DMS 273 treated with DMSO at 0.1 percent for 48 hours (cell line): ENCODE measurements around the gene SLC6A16.
"Not testable (repeated sequence)": the region's sequence is repeated elsewhere in the genome, so short reads cannot be mapped to it uniquely, and the experiment has no call there.

Experiments
- DNase-seq: peaks from one replicate; lab custom pipeline; 2025; lab: John Stamatoyannopoulos, UW

SLC6A16 gene

GRCh38 chr19:49324801-49325576 lies at the start of gene SLC6A16:
TSS of gene SLC6A16 (minus strand) at chr19:49325191. CDS start at chr19:49311347, 13,844 bp downstream.
- no peak for DNase-seq

DNA sequence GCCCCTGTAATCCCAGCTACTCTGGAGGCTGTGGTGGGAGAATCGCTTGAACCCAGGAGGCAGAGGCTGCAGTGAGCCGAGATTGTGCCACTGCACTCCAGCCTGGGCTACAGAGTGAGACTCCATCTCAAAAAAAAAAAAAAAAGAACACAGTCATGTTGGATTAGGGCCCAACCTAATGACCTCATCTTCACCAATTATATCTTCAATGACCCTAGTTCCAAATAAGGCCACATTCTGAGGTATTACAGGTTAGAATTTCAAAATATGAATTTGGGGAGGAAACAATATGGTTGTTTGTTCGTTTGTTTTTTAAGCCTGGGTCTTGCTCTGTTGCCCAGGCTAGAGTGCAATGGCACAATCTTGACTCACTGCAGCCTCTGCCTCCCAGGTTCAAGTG lies 48.2 kb upstream of the SLC6A16 start:
- not testable (repeated sequence) for DNase-seq

- DNase-seq: no peak
Observed at GRCh38 chr19:49371184-49371583, 46.2 kb upstream of the SLC6A16 start.

DNA sequence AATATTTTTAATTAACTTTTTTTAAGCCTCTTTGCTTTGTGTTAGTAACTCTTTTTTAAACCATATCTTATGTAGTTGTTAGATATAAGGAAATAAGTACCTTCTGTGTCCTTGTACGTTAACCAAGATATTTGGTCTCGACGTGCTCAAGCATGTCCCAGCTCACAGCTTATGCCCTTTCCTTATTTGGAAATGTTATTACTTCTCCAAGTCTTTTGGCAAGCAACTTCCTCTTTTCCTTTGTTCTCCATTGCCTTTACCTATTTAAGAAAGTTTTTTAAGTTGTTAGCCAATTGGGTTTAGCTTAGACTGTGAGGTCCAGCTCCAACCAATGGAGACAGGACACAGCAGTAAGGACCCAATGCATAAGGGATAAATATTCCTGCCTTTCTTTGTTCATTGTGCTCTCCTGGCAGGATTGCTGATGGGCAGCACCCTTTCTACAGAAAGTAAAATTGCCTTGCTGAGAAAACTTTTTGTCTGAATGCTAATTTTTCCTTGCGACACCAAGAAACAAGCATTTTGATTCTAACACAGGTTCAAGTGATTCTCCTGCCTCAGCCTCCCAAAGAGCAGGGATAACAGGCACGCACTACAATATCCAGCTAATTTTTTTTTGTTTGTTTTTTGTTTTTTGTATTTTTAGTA lies 43.8 kb upstream of the SLC6A16 start:
- DNase-seq: no peak

GRCh38 chr19:49366110-49366509 lies 41.1 kb upstream of the SLC6A16 start:
- DNase-seq: no peak

- DNase-seq: no peak
Observed at GRCh38 chr19:49364083-49364737, 39.2 kb upstream of the SLC6A16 start.

DNA sequence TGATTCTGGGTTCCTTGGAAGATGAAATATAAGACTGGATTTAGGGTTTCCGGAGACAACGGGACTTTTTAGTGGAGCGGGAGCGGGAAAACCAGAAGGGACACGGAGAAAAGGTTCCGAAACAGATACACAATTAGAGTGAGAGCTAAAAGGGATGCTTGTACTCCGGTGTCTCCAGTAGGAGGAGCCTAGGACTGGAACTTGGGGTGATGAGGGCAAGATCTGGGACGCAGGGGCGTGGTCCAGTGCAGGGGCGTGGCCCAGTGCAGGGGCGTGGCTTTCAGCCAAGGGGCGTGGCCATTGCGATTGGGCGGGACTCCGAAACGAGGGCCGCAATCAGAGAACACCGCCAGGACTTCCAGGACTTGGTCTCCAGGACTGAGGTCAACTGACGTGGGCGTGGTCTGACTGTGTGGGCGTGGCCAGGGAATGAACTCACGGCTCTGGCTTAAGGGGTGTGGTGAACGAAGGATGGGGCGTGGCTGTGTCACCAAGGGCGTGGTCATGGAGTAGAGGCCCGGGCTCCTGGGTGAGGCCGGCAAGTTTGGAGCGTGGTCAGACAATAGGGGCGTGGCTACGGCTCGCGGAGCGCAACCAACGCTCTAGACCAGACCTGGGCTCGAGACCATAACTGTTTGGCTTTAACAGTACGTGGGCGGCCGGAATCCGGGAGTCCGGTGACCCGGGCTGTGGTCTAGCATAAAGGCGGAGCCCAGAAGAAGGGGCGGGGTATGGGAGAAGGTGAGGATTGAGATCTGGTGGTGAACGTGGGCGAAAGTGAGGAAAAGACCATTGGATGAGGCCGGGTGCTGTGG lies 38.5 kb upstream of the SLC6A16 start, which contains the start of gene DKKL1:
Gene DKKL1, plus strand, starts transcription at position 610 of the 815 bp plus-strand sequence. Its CDS starts 122 bp downstream, at position 732.
- peak; percentile 90 for DNase-seq

DNA sequence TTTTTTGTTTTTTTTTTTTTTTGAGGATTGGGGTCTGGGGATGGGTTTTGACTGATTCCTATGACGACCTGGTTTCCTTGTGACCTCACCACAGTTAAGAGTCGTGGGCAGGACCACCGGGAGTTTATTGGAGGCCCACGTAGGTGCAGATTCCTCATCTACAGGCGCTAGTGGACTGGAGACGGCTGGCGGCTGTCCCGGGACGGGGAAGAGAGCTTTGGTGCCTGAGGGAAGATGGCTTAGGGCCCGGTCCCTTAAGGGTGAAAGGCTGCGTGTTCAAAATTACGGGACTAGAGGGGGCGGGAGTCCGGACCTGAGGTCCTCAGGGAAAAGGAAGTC lies 37.9 kb upstream of the SLC6A16 start:
- DNase-seq: no peak

GRCh38 chr19:49362048-49362928 lies 37.3 kb upstream of the SLC6A16 start, which contains the start of gene TEAD2:
TSS of gene TEAD2 (minus strand) at chr19:49362416. CDS start at chr19:49360075, 2,341 bp downstream.
- DNase-seq: peak; percentile 39

- DNase-seq: peak; percentile 4
Observed at GRCh38 chr19:49361438-49362047, 36.6 kb upstream of the SLC6A16 start.

- DNase-seq: no peak
Observed at GRCh38 chr19:49359851-49360820, 35.1 kb upstream of the SLC6A16 start.

GRCh38 chr19:49357186-49357585 lies 32.2 kb upstream of the SLC6A16 start:
- DNase-seq: no peak

DNA sequence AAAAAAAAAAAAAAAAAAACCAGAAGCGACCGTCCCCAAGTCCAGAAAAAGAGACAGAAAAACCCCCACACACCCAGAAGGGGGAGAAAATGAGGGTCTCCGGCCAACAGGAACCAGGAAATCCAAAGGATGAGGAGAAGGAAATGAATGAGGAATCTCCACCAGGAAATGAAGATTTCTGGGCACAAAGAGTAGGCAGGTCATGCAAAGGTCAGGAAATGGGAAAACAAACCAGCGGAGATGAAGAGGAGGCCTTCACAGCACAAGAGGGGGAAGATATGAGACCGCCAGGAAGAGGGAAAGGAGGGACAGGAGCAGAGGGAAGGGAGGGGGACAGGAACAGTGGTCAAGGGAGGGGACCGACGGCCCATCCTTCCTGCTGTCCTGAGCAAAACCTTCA lies 31.4 kb upstream of the SLC6A16 start:
- DNase-seq: no peak

DNA sequence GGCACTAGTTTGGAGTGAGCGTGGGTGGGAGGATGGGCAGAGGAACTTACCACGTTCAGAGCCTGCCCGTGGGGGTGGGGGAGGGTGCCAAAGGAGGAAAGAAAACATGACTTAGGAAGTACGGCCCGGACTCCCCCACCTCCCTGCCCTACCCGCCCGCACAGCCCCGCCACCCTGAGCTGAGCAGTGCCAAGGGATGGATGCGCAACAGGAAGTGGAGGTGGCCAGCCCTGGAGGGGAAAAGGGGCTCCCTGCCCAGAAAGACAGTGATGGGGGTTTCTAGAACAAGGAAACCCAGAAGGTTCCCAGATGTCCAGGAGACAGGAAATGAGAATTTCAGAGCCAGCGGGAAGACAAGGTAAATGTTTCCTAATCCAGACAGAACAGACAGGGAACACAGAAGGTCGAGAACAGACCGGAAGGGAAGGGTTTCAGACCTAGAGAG lies 30.9 kb upstream of the SLC6A16 start:
- DNase-seq: no peak

- no peak for DNase-seq
Observed at GRCh38 chr19:49349567-49349966, 24.6 kb upstream of the SLC6A16 start.

GRCh38 chr19:49348305-49349189 lies 23.6 kb upstream of the SLC6A16 start:
- no peak for DNase-seq

DNA sequence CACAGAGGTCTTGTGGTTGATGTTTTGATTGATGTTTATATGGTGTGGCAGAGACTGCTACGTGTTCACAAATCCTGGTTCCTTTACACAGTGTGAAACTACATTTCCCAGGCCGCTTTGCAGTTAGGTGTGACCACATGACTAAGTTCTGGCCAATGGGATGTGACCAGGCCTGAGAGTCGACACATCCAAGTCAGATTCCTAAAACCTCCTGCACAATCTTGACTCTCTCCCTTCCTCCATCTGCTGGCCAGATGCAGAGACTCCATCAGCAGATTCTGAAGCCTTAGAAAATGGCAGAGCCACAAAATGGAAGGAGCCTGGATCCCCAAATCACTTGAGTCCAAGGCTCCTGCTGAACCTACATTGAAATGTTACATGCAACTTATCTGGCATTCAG lies 22.8 kb upstream of the SLC6A16 start:
- peak; percentile 49 for DNase-seq

DNA sequence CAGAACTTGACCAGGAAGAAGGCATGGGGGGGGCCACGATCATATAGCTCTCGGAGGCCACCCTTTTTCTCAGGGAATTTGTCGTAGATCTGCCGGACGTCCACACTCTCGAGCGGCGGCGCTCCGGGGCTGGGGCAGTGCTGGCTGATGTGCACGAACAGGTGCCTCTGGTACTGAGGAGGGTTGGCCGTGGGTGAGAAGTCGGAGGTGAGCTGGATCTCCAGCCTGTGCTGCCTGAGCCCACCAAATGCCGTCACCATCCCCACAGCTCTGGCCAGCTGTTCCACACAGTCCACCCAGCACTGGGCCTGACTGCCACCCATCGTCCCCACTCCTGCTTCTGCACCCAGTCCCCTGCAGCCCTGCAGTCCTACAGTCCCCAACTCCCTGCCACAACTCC lies 22.2 kb upstream of the SLC6A16 start:
- DNase-seq: no peak
